ENCODE results near the gene PHRF1. TPM values are rescaled to one million over a fixed set of nuclear protein-coding genes. Genes with fewer than 3 reads are reported as not detected.
A peak's percentile ranks its signal among the peaks of the same experiment; 100 is the strongest.

Gene PHRF1
- total RNA-seq, 2 experiments from 2014 or later = 25.6 to 26.1 TPM

DNA sequence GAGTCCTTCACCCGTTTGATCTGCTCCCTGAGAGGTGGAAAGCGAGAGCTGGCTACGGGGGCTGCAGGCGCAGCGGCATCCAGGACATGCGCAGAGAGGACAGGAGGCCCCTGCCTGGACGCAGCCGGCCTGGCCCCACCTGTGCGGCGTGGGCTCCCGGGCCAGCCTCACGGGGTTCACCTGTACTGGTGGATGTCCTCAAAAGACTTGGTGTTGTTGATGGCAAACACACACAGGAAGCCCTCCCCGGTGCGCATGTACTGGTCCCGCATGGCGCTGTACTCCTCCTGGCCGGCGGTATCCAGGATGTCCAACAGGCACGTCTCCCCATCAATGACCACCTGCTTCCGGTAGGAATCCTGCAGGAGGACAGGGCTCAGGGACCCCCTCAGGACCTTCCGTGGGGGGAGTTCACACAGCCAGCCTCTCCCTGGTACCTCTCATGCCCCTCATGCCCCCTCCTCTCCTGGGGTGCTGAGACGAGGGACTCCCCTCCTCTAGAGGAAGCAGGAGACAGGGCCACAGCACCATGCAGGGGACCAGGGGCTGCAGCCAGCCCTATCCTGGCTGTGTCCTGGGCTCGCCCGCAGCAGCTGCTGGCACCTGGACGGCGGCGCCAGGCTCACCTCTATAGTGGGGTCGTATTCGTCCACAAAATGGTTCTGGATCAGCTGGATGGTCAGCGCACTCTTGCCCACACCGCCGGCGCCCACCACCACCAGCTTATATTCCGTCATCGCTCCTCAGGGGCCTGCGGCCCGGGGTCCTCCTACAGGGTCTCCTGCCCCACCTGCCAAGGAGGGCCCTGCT, 42.5 kb upstream of the PHRF1 start:
- intact Hi-C loops (cut with micrococcal nuclease) = no loop called here
- no peak overlapping the region for H3K27ac Mint-ChIP-seq
- peak overlapping the region; percentile 21 for H3K4me3 Mint-ChIP-seq

DNA sequence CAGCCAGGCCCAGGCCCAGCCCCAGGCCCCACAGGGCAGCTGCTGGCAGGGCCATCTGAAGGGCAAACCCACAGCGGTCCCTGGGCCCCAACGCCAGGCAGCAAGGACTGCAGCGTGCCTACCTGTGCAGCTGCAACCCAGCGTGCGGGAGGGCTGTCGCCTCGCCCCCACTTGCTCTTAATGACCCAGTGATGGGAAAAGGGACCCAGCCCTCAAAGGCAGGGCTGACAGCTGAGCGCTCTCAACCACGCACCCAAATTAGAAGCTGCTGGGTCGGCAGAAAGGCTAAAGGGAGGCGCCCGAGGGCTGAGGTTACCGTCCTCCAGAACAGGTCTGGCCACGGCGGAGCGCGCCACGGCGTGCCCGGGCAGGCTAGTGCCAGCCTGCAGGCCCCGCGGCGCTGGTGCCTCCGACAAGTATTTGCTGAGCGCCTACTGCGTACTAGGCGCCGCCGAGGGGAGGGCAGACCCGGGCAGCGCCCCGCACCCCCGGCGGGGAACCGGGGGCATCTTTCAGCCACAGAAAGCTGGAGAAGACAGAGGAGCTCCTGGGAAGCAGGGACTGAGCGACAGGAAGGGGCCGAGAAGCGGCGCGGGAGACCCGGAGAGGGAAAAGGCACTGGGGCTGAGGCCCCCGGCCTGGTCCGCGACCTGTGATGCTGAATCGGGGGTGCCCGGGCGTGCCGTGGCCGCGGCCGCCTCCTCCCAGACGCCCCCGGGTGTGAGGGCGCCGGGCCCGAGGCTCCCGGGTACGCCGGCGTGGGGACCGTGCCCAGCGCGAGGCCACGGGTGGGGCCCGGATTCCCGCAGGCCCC, 41.7 kb upstream of the PHRF1 start:
- H3K36me3 Mint-ChIP-seq (ENCODE audit: low read depth) = peaks cover 4% of the 10 kb centered on the region
- peaks cover 7% of the 10 kb centered on the region for H3K4me1 Mint-ChIP-seq (ENCODE audit: low read depth)
- no peaks in the 10 kb centered on the region for H3K9me3 Mint-ChIP-seq
- CTCF ChIA-PET = interaction anchor here (0.9 to 6.1 kb wide), 2 partner anchors 16 to 18 kb away, joined by 5 to 34 read pairs; no protein-coding TSS in a partner anchor
- H3K4me3 Mint-ChIP-seq = peak overlapping the region; percentile 70
- no peak overlapping the region for H3K27ac Mint-ChIP-seq
- peak; percentile 33 for DNase-seq
- intact Hi-C loops (cut with micrococcal nuclease) = loop anchor here (1.0 kb wide), 3 partner anchors 16 to 42 kb away; partner anchors contain the start of genes PHRF1 and RNH1
- no peaks in the 10 kb centered on the region for H3K27me3 Mint-ChIP-seq (ENCODE audit: low read depth)

More for the DNA sequence above, 42.5 kb upstream of the PHRF1 start:
- DNase-seq = no peak
- Mint-ChIP-seq H3K27me3 (ENCODE audit: low read depth) (no peaks in the 10 kb centered on the region), H3K9me3 (no peaks in the 10 kb centered on the region), H3K36me3 (ENCODE audit: low read depth) (peaks cover 4% of the 10 kb centered on the region), H3K4me1 (ENCODE audit: low read depth) (peaks cover 7% of the 10 kb centered on the region)
- CTCF ChIA-PET = interaction anchor here (0.9 to 6.1 kb wide), 3 partner anchors 13 to 17 kb away, joined by 4 to 34 read pairs (median 5); no protein-coding TSS in a partner anchor

DNA sequence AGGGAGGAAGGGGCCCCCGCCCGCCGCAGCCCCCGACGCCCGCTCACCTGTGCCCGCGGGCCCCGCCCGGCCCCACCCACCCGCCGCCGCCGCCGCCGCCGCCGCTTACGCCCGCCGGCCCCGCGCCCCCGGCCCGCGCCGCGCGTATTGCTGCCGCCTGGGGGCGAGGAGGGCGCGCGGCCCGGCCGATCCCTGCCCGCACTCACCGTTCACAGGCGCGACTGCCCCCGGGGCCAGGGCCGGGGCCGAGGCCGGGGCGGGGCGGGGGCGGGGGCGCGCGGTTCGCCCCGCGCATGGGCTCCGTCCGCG, 41.1 kb upstream of the PHRF1 start:
- Mint-ChIP-seq H3K27me3 (ENCODE audit: low read depth) (no peaks in the 10 kb centered on the region), H3K9me3 (no peaks in the 10 kb centered on the region), H3K36me3 (ENCODE audit: low read depth) (peaks cover 4% of the 10 kb centered on the region), H3K4me1 (ENCODE audit: low read depth) (peaks cover 7% of the 10 kb centered on the region), H3K4me3 (no peak overlapping the region), H3K27ac (no peak overlapping the region)
- intact Hi-C loops (cut with micrococcal nuclease) = loop anchor here (1.0 kb wide), 3 partner anchors 17 to 41 kb away; partner anchors contain the start of genes PHRF1 and RNH1
- CTCF ChIA-PET = interaction anchor here (1.2 to 6.1 kb wide), 3 partner anchors 16 to 119 kb away, joined by 3 to 34 read pairs (median 4); no protein-coding TSS in a partner anchor
- no peak for DNase-seq

DNA sequence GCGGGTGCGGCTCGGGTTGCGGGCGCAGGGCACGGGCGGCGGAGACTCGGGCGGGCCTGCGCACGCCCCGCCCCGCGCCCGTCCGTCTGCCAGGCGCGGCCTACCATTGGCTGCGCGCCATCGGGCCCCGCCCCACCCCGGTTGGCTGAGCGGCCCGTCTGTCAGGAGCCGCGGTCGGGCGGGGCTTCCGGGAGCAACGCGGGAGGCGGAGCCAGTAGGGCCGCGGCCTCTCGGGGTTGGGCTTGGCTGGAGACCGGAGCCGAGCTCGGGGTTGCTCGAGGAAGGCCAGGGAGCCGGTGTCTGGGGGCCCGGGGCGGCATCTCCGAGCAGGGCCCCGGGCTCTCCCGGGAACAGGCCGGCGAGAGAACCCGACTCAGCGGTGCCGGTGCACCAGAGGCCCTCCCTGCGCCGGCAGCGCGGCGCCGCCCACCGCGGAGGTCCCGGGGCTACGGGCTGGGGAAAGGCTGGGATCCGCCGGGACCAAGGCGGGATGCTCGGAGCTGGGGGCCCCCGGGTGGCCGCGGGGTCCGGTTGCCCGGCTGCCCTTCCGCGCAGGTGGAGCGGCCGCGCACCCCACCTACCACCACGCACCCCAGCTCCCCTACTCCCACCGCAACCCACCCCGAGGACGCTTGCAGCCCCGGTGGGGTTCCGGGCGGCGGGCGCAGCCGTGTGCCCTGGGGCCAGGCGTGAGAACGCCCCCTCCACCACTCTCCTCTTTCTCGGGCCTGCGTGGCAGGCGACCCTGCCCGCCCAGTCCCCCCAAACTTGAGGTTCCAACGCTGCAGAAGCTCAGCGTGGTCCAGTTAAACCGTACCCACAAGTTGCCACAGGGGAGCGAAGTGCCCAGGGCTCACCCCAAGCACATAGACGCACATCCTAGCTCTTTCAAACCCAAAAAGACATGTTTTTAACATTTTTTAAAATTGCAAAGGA, 40.5 kb upstream of the PHRF1 start, which contains the start of gene HRAS:
Gene HRAS, minus strand, starts transcription at position 58 of the 936 bp plus-strand sequence.
- peak; percentile 94 for DNase-seq
- H3K36me3 Mint-ChIP-seq (ENCODE audit: low read depth) = peaks cover 4% of the 10 kb centered on the region
- H3K4me3 Mint-ChIP-seq = peak within 1 kb of the TSS; percentile 88
- peaks cover 7% of the 10 kb centered on the region for H3K4me1 Mint-ChIP-seq (ENCODE audit: low read depth)
- H3K9me3 Mint-ChIP-seq = no peaks in the 10 kb centered on the region
- intact Hi-C loops (cut with micrococcal nuclease) = loop anchor here (1.0 to 2.0 kb wide), 4 partner anchors 17 to 77 kb away; partner anchors contain the start of genes PHRF1 and RNH1
- H3K27me3 Mint-ChIP-seq (ENCODE audit: low read depth) = no peaks in the 10 kb centered on the region
- CTCF ChIA-PET = interaction anchor here (0.7 to 6.1 kb wide), 5 partner anchors 17 to 119 kb away, joined by 3 to 34 read pairs (median 3); no protein-coding TSS in a partner anchor
- H3K27ac Mint-ChIP-seq = peak within 1 kb of the TSS; percentile 69

DNA sequence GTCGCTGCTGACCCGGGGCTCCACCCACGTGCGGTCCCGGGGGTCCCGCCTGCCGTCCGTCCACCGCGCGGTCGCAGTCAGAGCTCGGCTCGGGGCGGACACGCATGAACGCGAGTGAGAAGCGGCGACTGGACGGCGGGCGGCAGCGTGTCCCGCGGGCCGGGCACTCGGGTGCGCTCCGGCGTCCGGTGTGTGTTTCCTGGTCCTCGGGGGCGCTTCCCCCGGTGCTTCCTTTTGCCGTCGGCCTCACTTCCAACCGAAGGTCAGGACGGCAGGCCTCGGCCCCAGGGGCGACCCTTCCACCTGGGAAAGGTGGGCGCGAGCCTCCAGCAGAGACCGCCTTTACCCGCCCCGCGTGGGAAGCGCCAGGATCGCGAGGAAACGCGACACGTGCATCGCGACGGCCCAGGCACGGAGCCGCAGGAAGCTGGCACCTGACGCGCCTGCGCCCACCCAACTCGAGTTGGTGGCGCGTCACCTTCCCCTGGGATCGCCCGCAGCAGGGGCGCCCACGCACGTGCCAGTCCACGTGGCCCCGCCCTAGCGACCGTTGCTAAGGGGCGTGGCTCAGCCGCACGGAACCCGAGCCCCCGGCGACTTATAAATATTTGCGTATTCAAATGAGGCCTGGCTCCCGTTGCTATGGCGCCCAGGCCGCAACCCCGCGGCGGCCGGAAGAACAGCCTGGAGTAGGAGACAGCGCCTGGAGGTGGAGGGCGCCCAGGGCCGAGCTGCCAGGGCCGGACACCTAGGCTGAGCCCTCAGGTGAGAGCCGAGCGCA, 39.2 kb upstream of the PHRF1 start, which contains the start of gene LRRC56:
Gene LRRC56, plus strand, starts transcription at position 687 of the 781 bp plus-strand sequence. CDS start 3,158 bp downstream, outside the sequence.
- H3K9me3 Mint-ChIP-seq = no peaks in the 10 kb centered on the region
- peaks cover 7% of the 10 kb centered on the region for H3K4me1 Mint-ChIP-seq (ENCODE audit: low read depth)
- peak within 1 kb of the TSS; percentile 69 for H3K27ac Mint-ChIP-seq
- CTCF ChIA-PET = interaction anchor here (1.3 to 6.1 kb wide), 3 partner anchors 18 to 89 kb away, joined by 3 to 34 read pairs (median 4); no protein-coding TSS in a partner anchor
- intact Hi-C loops (cut with micrococcal nuclease) = loop anchor here (2.0 kb wide), 1 partner anchor 76 kb away; no protein-coding TSS in a partner anchor
- H3K27me3 Mint-ChIP-seq (ENCODE audit: low read depth) = no peaks in the 10 kb centered on the region
- DNase-seq = peak; percentile 85
- peak within 1 kb of the TSS; percentile 88 for H3K4me3 Mint-ChIP-seq
- peaks cover under 1% of the 10 kb centered on the region for H3K36me3 Mint-ChIP-seq (ENCODE audit: low read depth)

DNA sequence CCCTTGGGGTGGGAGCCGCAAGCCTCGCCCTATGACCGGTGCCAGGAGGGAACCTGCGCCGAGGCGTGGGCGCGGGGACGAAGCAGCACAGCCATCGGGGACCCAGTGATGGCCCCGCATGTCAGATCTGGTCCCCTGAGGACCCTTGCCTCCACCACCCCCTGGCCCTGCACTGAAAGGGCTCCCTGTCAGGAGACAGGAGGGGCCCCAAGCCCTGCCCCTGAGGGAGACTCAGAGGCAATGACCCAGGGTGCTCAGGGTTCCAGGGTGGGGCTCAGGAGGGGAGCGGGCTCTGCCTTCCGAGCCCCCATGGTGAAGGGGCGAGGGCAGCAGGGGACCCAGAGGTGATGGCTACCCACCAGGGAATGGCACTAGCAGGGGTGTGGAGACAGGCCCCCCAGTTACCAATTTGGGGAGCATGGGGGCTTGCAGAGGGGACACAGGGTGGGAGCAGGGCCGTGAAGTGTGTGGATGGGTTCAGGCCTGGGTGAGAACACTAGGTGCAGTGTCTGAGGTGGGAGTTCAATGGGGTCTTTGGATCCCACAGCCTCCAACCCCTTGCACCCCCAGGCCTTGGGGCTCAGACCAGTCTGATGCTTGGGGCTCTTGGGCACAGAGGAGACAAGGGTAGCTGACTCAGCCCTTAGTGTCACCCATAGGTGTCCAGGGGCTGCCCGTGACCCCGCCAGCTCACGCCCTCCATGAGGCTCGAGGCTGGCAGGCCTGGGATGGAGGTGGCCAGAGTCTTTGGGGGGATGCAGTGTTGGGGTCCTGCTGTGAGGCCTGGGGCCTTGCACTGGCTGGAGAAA, 38.4 kb upstream of the PHRF1 start:
- intact Hi-C loops (cut with micrococcal nuclease) = loop anchor here (2.0 kb wide), 1 partner anchor 75 kb away; no protein-coding TSS in a partner anchor
- Mint-ChIP-seq H3K27me3 (ENCODE audit: low read depth) (no peaks in the 10 kb centered on the region), H3K9me3 (no peaks in the 10 kb centered on the region), H3K4me1 (ENCODE audit: low read depth) (peaks cover 7% of the 10 kb centered on the region), H3K27ac (no peak overlapping the region), H3K4me3 (peak overlapping the region; percentile 88), H3K36me3 (ENCODE audit: low read depth) (no peaks in the 10 kb centered on the region)
- CTCF ChIA-PET = no interaction called here
- DNase-seq = no peak

DNA sequence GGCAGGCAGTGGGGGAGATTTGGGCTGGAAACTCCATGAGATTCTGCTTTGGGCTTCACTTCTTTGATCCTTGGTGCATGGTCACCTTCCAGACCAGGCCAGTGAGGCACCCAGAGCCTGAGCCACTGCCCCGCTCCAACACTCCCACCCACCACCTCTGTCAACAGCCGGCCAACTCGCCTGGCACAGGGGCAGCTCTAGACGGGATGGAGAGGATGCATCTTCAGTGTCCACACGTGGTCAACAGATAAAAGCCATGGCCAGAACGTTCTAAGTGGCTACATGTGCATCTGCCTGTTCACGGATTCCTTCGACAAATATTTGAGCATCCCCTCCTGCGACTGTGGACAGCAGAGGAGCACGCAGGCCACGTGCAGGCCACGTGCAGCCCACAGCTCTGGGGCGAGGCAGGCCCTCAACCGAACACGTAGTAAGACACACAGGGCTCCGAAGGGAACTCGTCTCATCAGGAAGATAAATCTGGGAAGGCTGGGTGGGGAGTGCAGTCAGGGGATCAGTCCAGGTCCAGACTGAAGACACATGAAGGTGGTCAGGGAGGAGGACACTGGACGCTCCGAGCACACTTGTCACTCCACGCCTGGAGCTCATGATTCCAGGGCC, 37.7 kb upstream of the PHRF1 start:
- Mint-ChIP-seq H3K36me3 (ENCODE audit: low read depth) (no peaks in the 10 kb centered on the region), H3K27me3 (ENCODE audit: low read depth) (no peaks in the 10 kb centered on the region), H3K9me3 (no peaks in the 10 kb centered on the region), H3K4me1 (ENCODE audit: low read depth) (peaks cover 7% of the 10 kb centered on the region), H3K4me3 (no peak overlapping the region), H3K27ac (no peak overlapping the region)
- intact Hi-C loops (cut with micrococcal nuclease) = no loop called here
- no peak for DNase-seq
- CTCF ChIA-PET = no interaction called here

DNA sequence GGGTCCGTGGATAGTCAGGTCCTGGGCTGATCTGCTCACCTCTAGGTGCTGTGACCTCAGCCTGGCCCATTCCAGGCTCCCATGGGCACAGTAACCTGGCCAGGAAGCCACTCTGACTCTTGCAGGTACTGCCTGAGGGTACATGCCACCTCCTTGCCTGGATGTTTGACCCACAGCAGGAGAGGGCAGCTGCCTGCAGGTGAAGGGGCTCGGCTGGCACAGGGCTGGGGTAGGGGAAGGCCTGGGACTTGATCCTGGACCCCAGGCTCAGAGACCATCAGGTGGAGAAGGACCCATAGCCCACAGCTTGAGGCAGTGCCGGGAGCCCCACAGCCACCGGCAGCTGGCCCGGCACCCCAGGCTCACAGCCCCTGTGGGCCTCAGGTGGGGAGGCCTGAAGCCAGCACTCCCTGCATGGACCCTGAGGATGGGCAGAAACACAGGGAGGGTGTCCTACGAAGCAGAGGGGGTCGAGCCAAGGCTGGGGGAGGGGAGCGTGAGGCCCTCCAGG, 36.2 kb upstream of the PHRF1 start:
- Mint-ChIP-seq H3K27ac (no peak overlapping the region), H3K27me3 (ENCODE audit: low read depth) (no peaks in the 10 kb centered on the region), H3K4me1 (ENCODE audit: low read depth) (peaks cover 4% of the 10 kb centered on the region), H3K4me3 (no peak overlapping the region), H3K36me3 (ENCODE audit: low read depth) (no peaks in the 10 kb centered on the region), H3K9me3 (no peaks in the 10 kb centered on the region)
- CTCF ChIA-PET = no interaction called here
- no peak for DNase-seq
- intact Hi-C loops (cut with micrococcal nuclease) = no loop called here

DNA sequence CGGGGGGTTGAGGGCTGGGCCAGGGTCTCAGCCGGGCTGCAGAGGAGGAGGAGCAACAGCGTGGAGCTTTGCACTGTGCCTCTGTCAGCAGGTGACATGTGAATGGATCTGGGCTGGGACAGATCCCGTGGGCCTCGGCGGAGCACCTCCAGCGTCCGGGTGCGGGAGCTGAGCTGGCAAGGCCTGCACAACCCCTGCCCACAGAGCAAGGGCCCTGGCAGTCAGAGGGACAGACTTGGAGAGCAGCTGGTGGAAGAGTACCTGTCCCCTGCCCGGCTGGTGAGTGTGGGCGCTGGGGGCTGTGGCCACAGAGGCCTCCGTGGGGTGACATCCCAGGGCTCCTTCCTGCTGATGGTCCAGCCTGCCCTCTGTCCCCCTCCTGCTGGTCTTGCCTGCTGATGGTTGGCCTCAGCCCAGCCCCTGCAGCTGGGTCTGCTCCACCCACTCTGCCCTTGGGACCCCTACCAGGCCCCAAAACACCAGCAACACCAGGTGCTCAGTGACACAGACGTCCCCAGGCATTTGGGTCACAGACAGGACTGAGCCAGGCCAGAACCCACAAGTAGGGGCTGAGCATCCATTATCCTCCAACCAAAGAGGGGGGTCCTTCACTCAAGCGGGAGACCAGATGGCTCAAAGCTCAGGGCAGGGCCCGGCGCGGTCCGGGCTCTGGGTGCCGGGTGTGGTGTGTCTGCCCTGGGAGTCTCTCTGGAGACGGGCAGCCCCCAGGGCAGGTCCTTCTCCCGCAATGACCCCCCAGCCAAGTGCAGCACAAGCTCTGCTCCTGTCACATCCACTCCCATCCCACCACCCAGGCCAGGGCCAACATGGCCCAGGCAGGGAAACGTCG, 35.5 kb upstream of the PHRF1 start:
- H3K27ac Mint-ChIP-seq = no peak overlapping the region
- DNase-seq = no peak
- H3K27me3 Mint-ChIP-seq (ENCODE audit: low read depth) = no peaks in the 10 kb centered on the region
- no peak overlapping the region for H3K4me3 Mint-ChIP-seq
- no peaks in the 10 kb centered on the region for H3K9me3 Mint-ChIP-seq
- CTCF ChIA-PET = interaction anchor here (0.6 kb wide), 1 partner anchor 191 kb away, joined by 3 read pairs; no protein-coding TSS in a partner anchor
- peaks cover 4% of the 10 kb centered on the region for H3K4me1 Mint-ChIP-seq (ENCODE audit: low read depth)
- intact Hi-C loops (cut with micrococcal nuclease) = no loop called here
- H3K36me3 Mint-ChIP-seq (ENCODE audit: low read depth) = no peaks in the 10 kb centered on the region

Measured in activated naive CD4-positive, alpha-beta T cell treated with anti-CD3 and anti-CD28 coated beads for 36 hours (primary cell).